ENCODE data around the gene HTR4. TPM values are rescaled to one million over a fixed set of nuclear protein-coding genes. Genes with fewer than 3 reads are reported as not detected.

HTR4 gene
- total RNA-seq, 1 experiment from 2014 or later: not detected

- no peak overlapping the region for H3K4me3 ChIP-seq (replicated peaks in 1 of 2; ENCODE audit: low read depth in 1 of 2, low read length in 2 of 2)
- H3K4me2 ChIP-seq (ENCODE audit: low read length): no peak overlapping the region
- H3K36me3 ChIP-seq (ENCODE audit: control insufficient read depth in 1 of 2, insufficient read depth in 2 of 2, low read length in 2 of 2): no peaks in the 10 kb centered on the region
- POLR2A ChIA-PET: no interaction called here
- BruUV-seq (replicated peaks): no TSS peak
- H2AFZ ChIP-seq (ENCODE audit: low read depth, low read length, poor library complexity, severe bottlenecking): no peak overlapping the region
- H3K9me3 ChIP-seq (ENCODE audit: control insufficient read depth in 1 of 2, insufficient read depth in 1 of 2, low read depth in 1 of 2, low read length in 2 of 2): no peaks in the 10 kb centered on the region
- no peaks in the 10 kb centered on the region for H3K4me1 ChIP-seq (ENCODE audit: control insufficient read depth in 1 of 2, insufficient read depth in 2 of 2, low read length in 2 of 2)
- H3K9me2 ChIP-seq (ENCODE audit: insufficient read depth): no peaks in the 10 kb centered on the region
- H3K27ac ChIP-seq (ENCODE audit: low read depth, low read length): no peak overlapping the region
- H3K79me2 ChIP-seq (ENCODE audit: insufficient read depth, low read length): no peaks in the 10 kb centered on the region
- RAD21 ChIA-PET (ENCODE audit: low non-redundant PET in 1 of 2, low total read pairs in 2 of 2, uncharacterized antibody in 2 of 2, unreplicated experiment in 2 of 2): no interaction called here
- no peak for DNase-seq (ENCODE audit: low read depth, low spot score)
- H4K20me1 ChIP-seq (ENCODE audit: insufficient read depth): no peaks in the 10 kb centered on the region
- peaks cover 5% of the 10 kb centered on the region; the same call in 1 of the 2 replicates for H3K27me3 ChIP-seq (ENCODE audit: insufficient read depth, low read length)
- intact Hi-C loops (cut with micrococcal nuclease): no loop called here
- TF ChIP-seq ELF1 (IDR thresholded peaks at IDR 0.05; ENCODE audit: borderline replicate concordance, low read depth): no peak
- TF ChIP-seq ZNF274 (IDR thresholded peaks at IDR 0.05; ENCODE audit: low read depth, low read length): no peak
- TF ChIP-seq SRF (IDR thresholded peaks at IDR 0.05; ENCODE audit: low read depth): no peak
- no peak for TF ChIP-seq REST (IDR thresholded peaks at IDR 0.05; ENCODE audit: low read depth)
- no peak for TF ChIP-seq JUND (IDR thresholded peaks at IDR 0.05)
- no peak for TF ChIP-seq MAX (IDR thresholded peaks at IDR 0.05)
- TF ChIP-seq EGR1 (IDR thresholded peaks at IDR 0.05; ENCODE audit: low read depth): no peak
- TF ChIP-seq ZBTB33 (IDR thresholded peaks at IDR 0.05; ENCODE audit: extremely low read depth, insufficient replicate concordance, low read length): no peak
- TF ChIP-seq CEBPB (IDR thresholded peaks at IDR 0.05; ENCODE audit: low read depth): no peak
- TF ChIP-seq POLR2AphosphoS5 (IDR thresholded peaks at IDR 0.05; ENCODE audit: low read depth, low read length): no peak
- no peak for TF ChIP-seq CBX3 (IDR thresholded peaks at IDR 0.05; ENCODE audit: low read depth)
- TF ChIP-seq EZH2phosphoT487 (IDR thresholded peaks at IDR 0.05; ENCODE audit: borderline replicate concordance): no peak
- TF ChIP-seq SIN3A (IDR thresholded peaks at IDR 0.05; ENCODE audit: low read depth): no peak
- no peak for ATAC-seq
- CTCF ChIA-PET: no interaction called here
- H3K9ac ChIP-seq (ENCODE audit: low read length): no peak overlapping the region
These were observed 201.7 kb downstream of the HTR4 start for GRCh38 chr5:148452499-148453193.
